H1 (cell line): ENCODE results near the gene ZNF24. TPM values are rescaled to one million over a fixed set of nuclear protein-coding genes. Genes with fewer than 3 reads are reported as not detected.

Experiments used
- BCL11A ChIP-seq, 2 experiments: IDR thresholded peaks; one replicate each; pipeline ENCODE4 v1.6.1; 2011; ENCODE audit warnings: low read depth in 2 of 2, low read length in 2 of 2, mild to moderate bottlenecking in 2 of 2
- CBX8 ChIP-seq: fragments of 300-800, 300-1000 bp; sonication (generic); IDR thresholded peaks from 2 replicates; pipeline ENCODE4 v1.7.1; 2016; ENCODE audit warnings: low read depth, low read length, borderline replicate concordance
- TCF12 ChIP-seq: IDR thresholded peaks from 2 replicates; pipeline ENCODE4 v1.6.1; 2011; ENCODE audit warnings: low read depth, mild to moderate bottlenecking, low read length
- TEAD4 ChIP-seq: IDR thresholded peaks from 2 replicates; pipeline ENCODE4 v1.6.1; 2012; ENCODE audit warnings: low read depth, low read length, inconsistent platforms, mixed read lengths
- polyA plus RNA-seq, 7 experiments: library from polyadenylated mRNA; depleted of rRNA in 3 of 7; stranded (reverse) in 5 of 7; unstranded in 2 of 7; fragments of >200 nt in 5 of 7; fragments of 200-250 nt in 2 of 7; gene quantifications; 1 replicate in 5 of 7; 2 replicates in 1 of 7; 4 replicates in 1 of 7; pipeline versions ENCODE4 v1.2.1 to v1.2.3, GENCODE V29; 2011 to 2013; ENCODE audit warnings: missing spikeins in 2 of 7, mixed read lengths in 2 of 7
- total RNA-seq: library from RNA; stranded (reverse); fragmentation: NEBNext Ultra II Directional; extraction: Animal tissue kit (Norgen Biotek cat#: 25700); gene quantifications from 2 replicates; pipeline ENCODE4 v1.2.1, GENCODE V29; 2021

The ZNF24 gene
- total and polyA plus RNA-seq, 2 of the 8 experiments (the other 6 are each of a cell fraction or from before 2014, with no cell fraction given): 12.5 to 56.9 TPM

- TF ChIP-seq CBX8: no peak
- TF ChIP-seq BCL11A (IDR thresholded peaks at IDR 0.05; ENCODE audit: low read depth in 2 of 2, low read length in 2 of 2): no peak
- no peak for TF ChIP-seq TEAD4
- TF ChIP-seq TCF12: no peak
Observed at GRCh38 chr18:35334821-35335220, 9.4 kb downstream of the ZNF24 start (continued).
